ENCODE measurements around the gene RAB15. TPM values are rescaled to one million over a fixed set of nuclear protein-coding genes. Genes with fewer than 3 reads are reported as not detected.

The RAB15 gene
- total RNA-seq, 2 experiments from 2014 or later = 2.4 TPM

DNA sequence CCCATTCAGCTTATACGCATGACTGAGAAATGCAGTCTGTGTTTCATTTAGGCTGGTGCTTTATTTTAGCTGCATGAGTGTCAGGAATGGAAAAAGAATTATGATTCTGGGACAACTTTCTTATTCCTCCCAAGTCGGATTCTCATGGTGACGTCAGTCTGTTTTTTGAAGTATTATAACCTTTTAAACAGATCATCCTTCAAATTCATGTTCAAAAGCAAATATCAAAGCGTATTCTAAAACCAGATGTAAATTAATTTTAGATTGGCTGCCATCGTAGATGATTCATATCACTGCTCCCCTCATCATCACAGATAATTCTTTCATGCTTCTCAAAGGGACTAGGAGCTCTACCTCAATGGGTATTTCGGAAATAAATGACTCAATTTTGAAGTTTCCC lies 29.6 kb upstream of the RAB15 start:
- CTCF ChIA-PET = interaction anchor here (0.6 kb wide), 1 partner anchor 436 kb away, joined by 3 read pairs; no protein-coding TSS in a partner anchor
- Mint-ChIP-seq H3K36me3 (ENCODE audit: low read depth) (peaks cover 9% of the 10 kb centered on the region), H3K27me3 (ENCODE audit: low read depth) (no peaks in the 10 kb centered on the region), H3K27ac (no peak overlapping the region), H3K9me3 (no peaks in the 10 kb centered on the region), H3K4me1 (ENCODE audit: low read depth) (peaks cover 43% of the 10 kb centered on the region), H3K4me3 (no peak overlapping the region)
- intact Hi-C loops (cut with micrococcal nuclease) = no loop called here
- DNase-seq = no peak

DNA sequence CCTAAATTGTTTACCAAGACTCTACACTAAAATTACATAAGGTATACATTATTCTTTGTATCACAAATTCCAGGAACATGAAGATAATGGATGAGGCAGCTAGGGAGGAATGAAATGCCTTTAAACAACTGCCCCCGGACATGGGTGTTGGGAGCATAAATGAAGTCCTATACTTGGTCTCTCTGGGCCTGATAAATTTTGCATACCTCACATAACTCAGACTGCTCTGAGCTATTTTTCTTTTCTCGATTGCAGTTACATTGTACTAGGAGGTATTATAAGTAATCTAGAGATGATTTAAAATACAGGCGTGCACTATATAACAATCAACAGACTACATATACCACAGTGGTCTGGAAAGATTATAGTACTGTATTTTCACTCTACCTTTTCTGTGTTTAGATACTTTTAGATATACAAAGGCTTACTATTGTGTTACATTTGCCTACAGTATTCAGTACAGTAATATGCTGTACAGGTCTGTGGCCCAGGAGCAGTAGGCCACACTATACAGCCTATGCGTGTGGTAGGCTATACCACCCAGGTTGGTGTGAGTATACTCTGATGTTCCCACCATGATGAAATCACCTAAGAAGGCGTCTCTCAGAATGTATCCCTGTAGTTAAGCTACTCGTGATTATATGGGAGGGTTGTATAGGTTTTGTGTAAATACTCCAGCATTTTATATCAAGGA lies 28.9 kb upstream of the RAB15 start:
- Mint-ChIP-seq H3K4me1 (ENCODE audit: low read depth) (peaks cover 43% of the 10 kb centered on the region), H3K9me3 (no peaks in the 10 kb centered on the region), H3K27ac (no peak overlapping the region), H3K27me3 (ENCODE audit: low read depth) (no peaks in the 10 kb centered on the region), H3K4me3 (no peak overlapping the region), H3K36me3 (ENCODE audit: low read depth) (peaks cover 9% of the 10 kb centered on the region)
- CTCF ChIA-PET = no interaction called here
- intact Hi-C loops (cut with micrococcal nuclease) = no loop called here
- no peak for DNase-seq

- peaks cover 35% of the 10 kb centered on the region for H3K4me1 Mint-ChIP-seq (ENCODE audit: low read depth)
- no peak overlapping the region for H3K27ac Mint-ChIP-seq
- H3K4me3 Mint-ChIP-seq = no peak overlapping the region
- no peaks in the 10 kb centered on the region for H3K27me3 Mint-ChIP-seq (ENCODE audit: low read depth)
- CTCF ChIA-PET = interaction anchor here (0.6 to 1.8 kb wide), 4 partner anchors 10 to 199 kb away, joined by 3 to 8 read pairs (median 4); partner anchors contain the start of gene FNTB
- H3K9me3 Mint-ChIP-seq = no peaks in the 10 kb centered on the region
- DNase-seq = no peak
- no peaks in the 10 kb centered on the region for H3K36me3 Mint-ChIP-seq (ENCODE audit: low read depth)
- intact Hi-C loops (cut with micrococcal nuclease) = no loop called here
These were observed 26.4 kb upstream of the RAB15 start for GRCh38 chr14:64998455-64998931.

GRCh38 chr14:64997108-64997794 lies 25.1 kb upstream of the RAB15 start:
- Mint-ChIP-seq H3K27me3 (ENCODE audit: low read depth) (no peaks in the 10 kb centered on the region), H3K4me3 (no peak overlapping the region), H3K4me1 (ENCODE audit: low read depth) (peaks cover 28% of the 10 kb centered on the region), H3K27ac (no peak overlapping the region), H3K9me3 (no peaks in the 10 kb centered on the region), H3K36me3 (ENCODE audit: low read depth) (no peaks in the 10 kb centered on the region)
- no peak for DNase-seq
- intact Hi-C loops (cut with micrococcal nuclease) = no loop called here
- CTCF ChIA-PET = interaction anchor here (0.6 to 1.8 kb wide), 4 partner anchors 8 to 176 kb away, joined by 3 to 8 read pairs (median 5); no protein-coding TSS in a partner anchor

GRCh38 chr14:64995291-64995690 lies 23.2 kb upstream of the RAB15 start:
- intact Hi-C loops (cut with micrococcal nuclease) = no loop called here
- Mint-ChIP-seq H3K27me3 (ENCODE audit: low read depth) (no peaks in the 10 kb centered on the region), H3K27ac (no peak overlapping the region), H3K4me1 (ENCODE audit: low read depth) (peaks cover 27% of the 10 kb centered on the region), H3K36me3 (ENCODE audit: low read depth) (peaks cover 2% of the 10 kb centered on the region), H3K9me3 (no peaks in the 10 kb centered on the region), H3K4me3 (no peak overlapping the region)
- CTCF ChIA-PET = interaction anchor here (0.6 to 1.7 kb wide), 5 partner anchors 9 to 330 kb away, joined by 3 read pairs; partner anchors contain the start of gene FNTB
- no peak for DNase-seq

DNA sequence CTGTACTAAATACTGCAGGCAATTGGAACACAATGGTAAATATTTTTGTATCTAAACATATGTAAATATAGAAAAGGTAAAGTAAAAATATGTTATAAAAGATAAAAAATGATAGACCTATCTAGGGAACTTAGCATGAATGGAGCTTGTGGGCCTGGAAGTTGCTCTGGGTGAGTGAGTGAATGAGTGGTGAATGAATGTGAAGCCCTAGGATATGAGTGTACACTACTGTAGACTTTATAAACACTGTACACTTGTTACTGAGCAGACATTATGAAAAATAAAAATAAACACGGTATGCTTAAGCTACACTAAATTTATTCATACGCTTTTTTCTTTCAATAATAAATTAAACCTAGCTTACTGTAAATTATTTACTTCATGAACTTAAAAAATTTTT lies 22.4 kb upstream of the RAB15 start:
- H3K36me3 Mint-ChIP-seq (ENCODE audit: low read depth) = peaks cover 2% of the 10 kb centered on the region
- H3K9me3 Mint-ChIP-seq = no peaks in the 10 kb centered on the region
- CTCF ChIA-PET = interaction anchor here (0.6 to 1.7 kb wide), 4 partner anchors 8 to 331 kb away, joined by 3 read pairs; partner anchors contain the start of gene FNTB
- DNase-seq = no peak
- intact Hi-C loops (cut with micrococcal nuclease) = no loop called here
- no peak overlapping the region for H3K4me3 Mint-ChIP-seq
- H3K4me1 Mint-ChIP-seq (ENCODE audit: low read depth) = peaks cover 34% of the 10 kb centered on the region
- H3K27me3 Mint-ChIP-seq (ENCODE audit: low read depth) = no peaks in the 10 kb centered on the region
- H3K27ac Mint-ChIP-seq = no peak overlapping the region

- Mint-ChIP-seq H3K4me1 (ENCODE audit: low read depth) (peaks cover 38% of the 10 kb centered on the region), H3K9me3 (no peaks in the 10 kb centered on the region), H3K36me3 (ENCODE audit: low read depth) (peaks cover 7% of the 10 kb centered on the region), H3K4me3 (no peak overlapping the region), H3K27ac (no peak overlapping the region), H3K27me3 (ENCODE audit: low read depth) (no peaks in the 10 kb centered on the region)
- CTCF ChIA-PET = interaction anchor here (0.6 kb wide), 1 partner anchor 170 kb away, joined by 3 read pairs; no protein-coding TSS in a partner anchor
- DNase-seq = no peak
- intact Hi-C loops (cut with micrococcal nuclease) = no loop called here
These were observed 21.3 kb upstream of the RAB15 start for GRCh38 chr14:64993266-64993930.

GRCh38 chr14:64992328-64992885 lies 20.3 kb upstream of the RAB15 start:
- peaks cover 7% of the 10 kb centered on the region for H3K36me3 Mint-ChIP-seq (ENCODE audit: low read depth)
- no peak overlapping the region for H3K4me3 Mint-ChIP-seq
- H3K27ac Mint-ChIP-seq = no peak overlapping the region
- CTCF ChIA-PET = no interaction called here
- no peaks in the 10 kb centered on the region for H3K27me3 Mint-ChIP-seq (ENCODE audit: low read depth)
- peaks cover 30% of the 10 kb centered on the region for H3K4me1 Mint-ChIP-seq (ENCODE audit: low read depth)
- no peaks in the 10 kb centered on the region for H3K9me3 Mint-ChIP-seq
- intact Hi-C loops (cut with micrococcal nuclease) = no loop called here
- no peak for DNase-seq

- no peak for DNase-seq
- Mint-ChIP-seq H3K9me3 (no peaks in the 10 kb centered on the region), H3K4me1 (ENCODE audit: low read depth) (peaks cover 27% of the 10 kb centered on the region), H3K27ac (no peak overlapping the region), H3K36me3 (ENCODE audit: low read depth) (peaks cover 7% of the 10 kb centered on the region), H3K27me3 (ENCODE audit: low read depth) (no peaks in the 10 kb centered on the region), H3K4me3 (no peak overlapping the region)
- CTCF ChIA-PET = interaction anchor here (0.6 to 1.7 kb wide), 4 partner anchors 29 to 167 kb away, joined by 3 to 6 read pairs (median 4); no protein-coding TSS in a partner anchor
- intact Hi-C loops (cut with micrococcal nuclease) = no loop called here
These were observed 18.8 kb upstream of the RAB15 start for GRCh38 chr14:64990939-64991338.

DNA sequence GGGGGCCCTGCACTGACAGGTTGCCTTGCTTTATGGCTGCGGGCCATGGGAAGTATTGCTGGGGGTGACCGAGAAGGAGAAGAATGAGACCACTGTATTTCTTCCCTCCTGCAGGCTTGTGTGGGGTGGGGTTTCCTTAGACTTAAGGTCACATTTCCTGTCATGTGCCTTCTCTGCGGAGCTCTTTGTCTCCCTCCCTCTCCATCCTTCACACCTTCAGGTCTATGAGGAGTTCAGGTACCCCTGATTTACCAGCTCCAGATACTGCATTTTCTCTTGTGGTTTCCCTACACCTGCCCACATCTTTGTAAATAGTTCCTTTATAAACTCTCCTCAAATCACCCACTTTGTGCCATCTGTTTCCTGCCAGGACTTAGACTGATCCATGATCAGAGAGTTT lies 18.2 kb upstream of the RAB15 start:
- DNase-seq = peak; percentile 15
- H3K4me1 Mint-ChIP-seq (ENCODE audit: low read depth) = peaks cover 27% of the 10 kb centered on the region
- H3K9me3 Mint-ChIP-seq = no peaks in the 10 kb centered on the region
- H3K36me3 Mint-ChIP-seq (ENCODE audit: low read depth) = peaks cover 7% of the 10 kb centered on the region
- CTCF ChIA-PET = interaction anchor here (1.0 to 1.7 kb wide), 4 partner anchors 30 to 167 kb away, joined by 3 to 6 read pairs (median 4); no protein-coding TSS in a partner anchor
- H3K27me3 Mint-ChIP-seq (ENCODE audit: low read depth) = no peaks in the 10 kb centered on the region
- no peak overlapping the region for H3K4me3 Mint-ChIP-seq
- intact Hi-C loops (cut with micrococcal nuclease) = no loop called here
- no peak overlapping the region for H3K27ac Mint-ChIP-seq

- H3K27me3 Mint-ChIP-seq (ENCODE audit: low read depth) = no peaks in the 10 kb centered on the region
- H3K4me3 Mint-ChIP-seq = peak overlapping the region; percentile 93
- H3K9me3 Mint-ChIP-seq = no peaks in the 10 kb centered on the region
- H3K4me1 Mint-ChIP-seq (ENCODE audit: low read depth) = peaks cover 29% of the 10 kb centered on the region
- CTCF ChIA-PET = interaction anchor here (0.6 to 3.6 kb wide), 6 partner anchors 11 to 460 kb away, joined by 3 to 17 read pairs (median 4); no protein-coding TSS in a partner anchor
- intact Hi-C loops (cut with micrococcal nuclease) = loop anchor here (1.0 to 10.0 kb wide), 8 partner anchors 73 to 1085 kb away; partner anchors contain the start of genes CHURC1, HSPA2, MAX and PPP1R36
- peak overlapping the region; percentile 96 for H3K27ac Mint-ChIP-seq
- no peak for DNase-seq
- H3K36me3 Mint-ChIP-seq (ENCODE audit: low read depth) = peaks cover 7% of the 10 kb centered on the region
These were observed 15.3 kb upstream of the RAB15 start for GRCh38 chr14:64987438-64987767.
